OCI-LY7 (cell line): ENCODE data around the gene SIRT4. TPM values are rescaled to one million over a fixed set of nuclear protein-coding genes. Genes with fewer than 3 reads are reported as not detected.

Experiments used
- BruUV-seq: library from RNA; stranded (reverse); fragments of 400-500 nt; replicated peaks from 2 replicates; lab custom pipeline; 2021; lab: Mats Ljungman, UMichigan
- CTCF ChIA-PET: fragments of 300-600 bp; sonication (Branson Sonifier 250); formaldehyde crosslinking; loops from one replicate; lab custom pipeline; 2022; ENCODE audit warnings: antibody characterized with exemption; ENCODE audit not compliant: unreplicated experiment; lab: Charles Lee
- POLR2A ChIA-PET: fragments of 300-600 bp; sonication (Branson Sonifier 250); formaldehyde crosslinking; loops from one replicate; lab custom pipeline; 2022; ENCODE audit warnings: antibody characterized with exemption; lab: Charles Lee
- DNase-seq: peaks from one replicate; pipeline ENCODE4 v3.0.0-alpha.2; 2015; ENCODE audit warnings: low spot score
- H2AFZ ChIP-seq: fragments of 200-600 bp; sonication (generic), shearing (Covaris generic); 2 replicates; pipeline ENCODE4 v1.6.1; 2014; ENCODE audit warnings: mild to moderate bottlenecking, antibody characterized with exemption, low read length, moderate library complexity
- H3K27ac ChIP-seq: fragments of 200-600 bp; sonication (generic); 2 replicates; pipeline ENCODE4 v1.5.1; 2014; ENCODE audit warnings: mixed run types, low read depth, mild to moderate bottlenecking, moderate library complexity, low read length, inconsistent platforms; ENCODE audit not compliant: poor library complexity, severe bottlenecking
- H3K36me3 ChIP-seq: fragments of 200-600 bp; sonication (generic); 2 replicates; pipeline ENCODE4 v1.6.1; 2014; ENCODE audit warnings: mild to moderate bottlenecking, antibody characterized with exemption, low read length, moderate library complexity, mixed read lengths; ENCODE audit not compliant: insufficient read depth
- H3K4me1 ChIP-seq: fragments of 200-600 bp; sonication (generic); 2 replicates; pipeline ENCODE4 v1.5.1; 2014; ENCODE audit warnings: mild to moderate bottlenecking, low read length; ENCODE audit not compliant: insufficient read depth, poor library complexity, severe bottlenecking
- H3K4me2 ChIP-seq: fragments of 200-600 bp; sonication (generic); 2 replicates; pipeline ENCODE4 v1.6.1; 2014; ENCODE audit warnings: mild to moderate bottlenecking, low read length
- H3K4me3 ChIP-seq: fragments of 200-600 bp; sonication (generic); 2 replicates; pipeline ENCODE4 v1.5.1; 2014; ENCODE audit warnings: mild to moderate bottlenecking, low read depth, low read length; ENCODE audit not compliant: poor library complexity, severe bottlenecking
- H3K79me2 ChIP-seq: fragments of 200-600 bp; sonication (generic); 2 replicates; pipeline ENCODE4 v1.6.1; 2016; ENCODE audit warnings: low read depth, mild to moderate bottlenecking, low read length, moderate library complexity, mixed read lengths; ENCODE audit not compliant: insufficient read depth
- H3K9me2 ChIP-seq: fragments of 200-600 bp; sonication (generic); 2 replicates; pipeline ENCODE4 v1.6.1; 2016; ENCODE audit warnings: mild to moderate bottlenecking, low read length, mixed read lengths; ENCODE audit not compliant: insufficient read depth
- H3K9me3 ChIP-seq: fragments of 200-600 bp; sonication (generic); 2 replicates; pipeline ENCODE4 v1.6.1; 2014; ENCODE audit warnings: mild to moderate bottlenecking, mixed run types, low read length, mixed read lengths
- H4K20me1 ChIP-seq: fragments of 200-600 bp; sonication (generic); 2 replicates; pipeline ENCODE4 v1.6.1; 2014; ENCODE audit warnings: mild to moderate bottlenecking, antibody characterized with exemption, low read length, moderate library complexity, mixed read lengths; ENCODE audit not compliant: insufficient read depth
- EZH2phosphoT487 ChIP-seq: fragments of 200-600 bp; sonication (generic); IDR thresholded peaks from 2 replicates; pipeline ENCODE4 v1.6.1; 2018; ENCODE audit warnings: low read depth, borderline replicate concordance, mild to moderate bottlenecking, mixed run types, antibody characterized with exemption, low read length, moderate library complexity, mixed read lengths
- intact Hi-C: fragments of 100-400 bp; cut with micrococcal nuclease; formaldehyde crosslinking; loops from one replicate; pipeline ENCODE4 v1.10.0; 2022; ENCODE audit not compliant: unreplicated experiment
- total RNA-seq, 2 experiments: library from RNA; depleted of rRNA in 1 of 2; stranded (reverse); fragments of >200 nt in 1 of 2; shearing (Covaris generic) in 1 of 2; gene quantifications; 2 replicates each; pipeline ENCODE4 v1.2.3, GENCODE V29; 2014 to 2022
- TF ChIP-seq, protein P1 (sequence below): fragments of 200-600 bp; sonication (generic); conservative IDR thresholded peaks from 2 replicates; pipeline ENCODE4 v1.5.1; 2014; ENCODE audit warnings: mild to moderate bottlenecking, antibody characterized with exemption, low read length, moderate library complexity, mixed read lengths

Gene SIRT4
- total RNA-seq, 2 experiments from 2014 or later = 1.4 to 2.1 TPM

GRCh38 chr12:120321382-120322202 lies 19.5 kb downstream of the SIRT4 start:
- Histone ChIP-seq H2AFZ (no peak overlapping the region), H3K4me1 (peaks cover 13% of the 10 kb centered on the region), H3K79me2 (no peaks in the 10 kb centered on the region), H3K36me3 (no peaks in the 10 kb centered on the region), H3K9me2 (no peaks in the 10 kb centered on the region), H3K4me3 (no peak overlapping the region), H3K4me2 (no peak overlapping the region), H4K20me1 (no peaks in the 10 kb centered on the region), H3K9me3 (no peaks in the 10 kb centered on the region), H3K27ac (no peak overlapping the region)
- no peak for DNase-seq
- intact Hi-C loops = no loop called here
- no TSS peak for BruUV-seq
- TF ChIP-seq EZH2phosphoT487 = no peak
- TF ChIP-seq, protein P1, sequence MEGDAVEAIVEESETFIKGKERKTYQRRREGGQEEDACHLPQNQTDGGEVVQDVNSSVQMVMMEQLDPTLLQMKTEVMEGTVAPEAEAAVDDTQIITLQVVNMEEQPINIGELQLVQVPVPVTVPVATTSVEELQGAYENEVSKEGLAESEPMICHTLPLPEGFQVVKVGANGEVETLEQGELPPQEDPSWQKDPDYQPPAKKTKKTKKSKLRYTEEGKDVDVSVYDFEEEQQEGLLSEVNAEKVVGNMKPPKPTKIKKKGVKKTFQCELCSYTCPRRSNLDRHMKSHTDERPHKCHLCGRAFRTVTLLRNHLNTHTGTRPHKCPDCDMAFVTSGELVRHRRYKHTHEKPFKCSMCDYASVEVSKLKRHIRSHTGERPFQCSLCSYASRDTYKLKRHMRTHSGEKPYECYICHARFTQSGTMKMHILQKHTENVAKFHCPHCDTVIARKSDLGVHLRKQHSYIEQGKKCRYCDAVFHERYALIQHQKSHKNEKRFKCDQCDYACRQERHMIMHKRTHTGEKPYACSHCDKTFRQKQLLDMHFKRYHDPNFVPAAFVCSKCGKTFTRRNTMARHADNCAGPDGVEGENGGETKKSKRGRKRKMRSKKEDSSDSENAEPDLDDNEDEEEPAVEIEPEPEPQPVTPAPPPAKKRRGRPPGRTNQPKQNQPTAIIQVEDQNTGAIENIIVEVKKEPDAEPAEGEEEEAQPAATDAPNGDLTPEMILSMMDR = no peak
- ChIA-PET POLR2A (interaction anchor here (1.2 kb wide), 1 partner anchor 123 kb away, joined by 5 read pairs; no protein-coding TSS in a partner anchor), CTCF (interaction anchor here (1.4 kb wide), 1 partner anchor 93 kb away, joined by 3 read pairs; no protein-coding TSS in a partner anchor)

GRCh38 chr12:120323772-120324171 lies 21.7 kb downstream of the SIRT4 start:
- no peak overlapping the region for H3K4me3 ChIP-seq
- H4K20me1 ChIP-seq = no peaks in the 10 kb centered on the region
- BruUV-seq = no TSS peak
- no peak overlapping the region for H3K4me2 ChIP-seq
- H3K9me2 ChIP-seq = no peaks in the 10 kb centered on the region
- no peak overlapping the region for H2AFZ ChIP-seq
- no peak for TF ChIP-seq EZH2phosphoT487
- TF ChIP-seq, protein P1 = no peak
- H3K4me1 ChIP-seq = peaks cover 4% of the 10 kb centered on the region
- no peak overlapping the region for H3K27ac ChIP-seq
- no peaks in the 10 kb centered on the region for H3K36me3 ChIP-seq
- POLR2A ChIA-PET = interaction anchor here (0.6 kb wide), 2 partner anchors 31 to 185 kb away, joined by 4 to 5 read pairs; no protein-coding TSS in a partner anchor
- H3K9me3 ChIP-seq = no peaks in the 10 kb centered on the region
- intact Hi-C loops = no loop called here
- CTCF ChIA-PET = no interaction called here
- no peak for DNase-seq
- H3K79me2 ChIP-seq = no peaks in the 10 kb centered on the region
